ENCODE measurements around the gene FPR3. TPM values are rescaled to one million over a fixed set of nuclear protein-coding genes. Genes with fewer than 3 reads are reported as not detected.

FPR3 gene
- total RNA-seq, 1 donor from 2014 or later: not detected

DNA sequence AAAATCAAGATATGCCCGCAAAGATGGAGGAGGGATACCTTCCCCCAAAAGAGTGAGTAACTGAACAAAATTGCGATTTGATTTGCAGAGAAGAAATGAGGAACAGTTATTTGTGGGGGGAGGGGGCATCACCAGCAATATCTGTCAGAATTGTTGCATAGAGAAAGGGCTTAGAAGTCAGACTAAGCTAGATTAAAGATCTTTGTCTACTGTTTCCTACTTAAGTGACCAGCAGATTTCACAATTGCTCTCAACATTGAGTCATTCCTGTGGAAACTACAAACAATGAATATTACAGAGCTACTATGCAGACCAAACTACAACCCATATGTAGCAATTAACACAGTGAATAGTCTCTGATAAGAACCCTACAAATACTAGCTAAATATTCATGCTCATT, 27.4 kb downstream of the FPR3 start:
- TF ChIP-seq CTCF (IDR thresholded peaks at IDR 0.05; ENCODE audit: unreplicated experiment): no peak
- Mint-ChIP-seq H3K27ac (no peak overlapping the region), H3K9me3 (ENCODE audit: low read depth) (peaks cover 39% of the 10 kb centered on the region), H3K4me3 (ENCODE audit: low read depth) (no peak overlapping the region), H3K4me1 (ENCODE audit: low read depth) (no peaks in the 10 kb centered on the region), H3K36me3 (ENCODE audit: insufficient read depth) (peaks cover 3% of the 10 kb centered on the region), H3K27me3 (no peaks in the 10 kb centered on the region)
- no peak for DNase-seq (ENCODE audit: low spot score, unreplicated experiment)

DNA sequence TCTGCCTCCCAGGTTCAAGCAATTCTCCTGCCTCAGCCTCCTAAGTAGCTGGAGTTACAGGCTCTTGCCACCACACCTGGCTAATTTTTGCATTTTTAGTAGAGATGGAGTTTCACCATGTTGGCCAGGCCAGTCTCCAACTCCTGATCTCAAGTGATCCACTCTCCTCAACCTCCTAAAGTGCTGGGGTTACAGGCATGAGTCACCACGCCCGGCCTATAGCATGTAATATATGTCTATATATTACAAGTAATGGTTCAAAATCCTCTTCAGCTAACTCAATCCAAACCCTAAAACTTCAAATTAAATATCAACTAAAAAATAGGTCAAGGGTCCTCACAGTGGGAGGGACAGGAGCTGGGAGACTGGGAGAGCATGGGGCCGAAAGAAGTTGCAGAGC, 28.0 kb downstream of the FPR3 start:
- Mint-ChIP-seq H3K4me3 (ENCODE audit: low read depth) (no peak overlapping the region), H3K36me3 (ENCODE audit: insufficient read depth) (peaks cover 4% of the 10 kb centered on the region), H3K27ac (no peak overlapping the region), H3K9me3 (ENCODE audit: low read depth) (peaks cover 45% of the 10 kb centered on the region), H3K4me1 (ENCODE audit: low read depth) (no peaks in the 10 kb centered on the region), H3K27me3 (no peaks in the 10 kb centered on the region)
- DNase-seq (ENCODE audit: low spot score, unreplicated experiment): no peak
- TF ChIP-seq CTCF (IDR thresholded peaks at IDR 0.05; ENCODE audit: unreplicated experiment): no peak

- Mint-ChIP-seq H3K27ac (no peak overlapping the region), H3K27me3 (no peaks in the 10 kb centered on the region), H3K4me3 (ENCODE audit: low read depth) (no peak overlapping the region), H3K36me3 (ENCODE audit: insufficient read depth) (peaks cover 5% of the 10 kb centered on the region), H3K4me1 (ENCODE audit: low read depth) (no peaks in the 10 kb centered on the region), H3K9me3 (ENCODE audit: low read depth) (peaks cover 53% of the 10 kb centered on the region)
- no peak for DNase-seq (ENCODE audit: low spot score, unreplicated experiment)
- TF ChIP-seq CTCF (IDR thresholded peaks at IDR 0.05; ENCODE audit: unreplicated experiment): no peak
Observed at GRCh38 chr19:51824281-51825005, 29.5 kb downstream of the FPR3 start.

GRCh38 chr19:51830274-51830673, 35.3 kb downstream of the FPR3 start:
- H3K27ac Mint-ChIP-seq: no peak overlapping the region
- peaks cover 7% of the 10 kb centered on the region for H3K36me3 Mint-ChIP-seq (ENCODE audit: insufficient read depth)
- no peaks in the 10 kb centered on the region for H3K4me1 Mint-ChIP-seq (ENCODE audit: low read depth)
- TF ChIP-seq CTCF (IDR thresholded peaks at IDR 0.05; ENCODE audit: unreplicated experiment): no peak
- H3K9me3 Mint-ChIP-seq (ENCODE audit: low read depth): peaks cover 64% of the 10 kb centered on the region
- no peak for DNase-seq (ENCODE audit: low spot score, unreplicated experiment)
- H3K4me3 Mint-ChIP-seq (ENCODE audit: low read depth): no peak overlapping the region
- no peaks in the 10 kb centered on the region for H3K27me3 Mint-ChIP-seq

DNA sequence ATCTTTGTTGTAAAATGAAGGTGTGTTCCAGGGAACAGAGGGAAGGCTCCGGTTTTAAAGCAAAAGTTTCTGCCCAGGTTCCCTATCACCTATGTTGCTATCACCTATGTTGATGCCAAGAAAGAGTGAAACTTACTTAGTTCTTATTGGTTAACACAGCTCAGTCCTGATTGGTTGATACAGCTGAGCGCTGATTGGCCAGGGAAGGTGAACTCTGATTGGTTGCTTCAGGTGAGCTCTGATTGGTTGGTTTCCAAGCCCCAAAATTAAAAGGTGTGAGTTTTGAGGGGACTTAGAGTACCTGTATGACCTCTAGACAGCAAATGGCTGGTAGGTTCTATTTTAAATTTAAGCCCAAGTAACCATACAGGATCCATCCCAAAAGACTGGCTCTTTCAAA, 42.2 kb downstream of the FPR3 start:
- Mint-ChIP-seq H3K27me3 (no peaks in the 10 kb centered on the region), H3K4me1 (ENCODE audit: low read depth) (no peaks in the 10 kb centered on the region), H3K27ac (no peak overlapping the region), H3K36me3 (ENCODE audit: insufficient read depth) (peaks cover 5% of the 10 kb centered on the region), H3K9me3 (ENCODE audit: low read depth) (peaks cover 44% of the 10 kb centered on the region), H3K4me3 (ENCODE audit: low read depth) (no peak overlapping the region)
- TF ChIP-seq CTCF (IDR thresholded peaks at IDR 0.05; ENCODE audit: unreplicated experiment): no peak
- no peak for DNase-seq (ENCODE audit: low spot score, unreplicated experiment)

Measured in progenitor cell of endocrine pancreas (in vitro differentiated cells).